Activated CD4-positive, alpha-beta T cell treated with anti-CD3 and anti-CD28 coated beads for 36 hours (primary cell): ENCODE results near the gene STAT1. TPM values are rescaled to one million over a fixed set of nuclear protein-coding genes. Genes with fewer than 3 reads are reported as not detected.

Experiments
- ATAC-seq: fragments of 200-7000 bp; cut with Tn5 transposase; one replicate; pipeline ENCODE4 v1.10.0; 2021; ENCODE audit warnings: mild to moderate bottlenecking, moderate library complexity
- CTCF ChIA-PET: fragments of 350-600 bp; sonication (Branson Sonifier 250); formaldehyde crosslinking; loops from one replicate; lab custom pipeline; 2021; ENCODE audit warnings: antibody characterized with exemption; lab: Charles Lee
- POLR2A ChIA-PET: fragments of 350-600 bp; sonication (Branson Sonifier 250); formaldehyde crosslinking; loops from one replicate; lab custom pipeline; 2021; ENCODE audit warnings: antibody characterized with exemption, inconsistent platforms; lab: Charles Lee
- DNase-seq: peaks from one replicate; pipeline ENCODE4 v3.0.0-alpha.2; 2020
- H3K27ac Mint-ChIP-seq: one replicate; pipeline ENCODE4 v1.8.0; 2021; ENCODE audit warnings: mixed read lengths
- H3K27me3 Mint-ChIP-seq: one replicate; pipeline ENCODE4 v1.8.0; 2021; ENCODE audit warnings: mixed read lengths
- H3K36me3 Mint-ChIP-seq: one replicate; pipeline ENCODE4 v1.8.0; 2021; ENCODE audit warnings: low read depth, mixed read lengths
- H3K4me1 Mint-ChIP-seq: one replicate; pipeline ENCODE4 v1.8.0; 2021; ENCODE audit warnings: mixed read lengths
- H3K4me3 Mint-ChIP-seq: one replicate; pipeline ENCODE4 v1.8.0; 2021; ENCODE audit warnings: mild to moderate bottlenecking, moderate library complexity, mixed read lengths
- H3K9me3 Mint-ChIP-seq: one replicate; pipeline ENCODE4 v1.8.0; 2021; ENCODE audit warnings: low read depth, mixed read lengths
- intact Hi-C, 2 experiments: fragments of 100-400 bp; cut with DNase I in 1 of 2; cut with micrococcal nuclease in 1 of 2; formaldehyde crosslinking; loops; one replicate each; pipeline versions ENCODE4 v1.14.2 to v1.15.1; 2022 to 2024; cut with DNase I, micrococcal nuclease
- total RNA-seq, 2 experiments: library from RNA; stranded (reverse); gene quantifications; one replicate each; pipeline ENCODE4 v1.2.3, GENCODE V29; 2021

The STAT1 gene
- total RNA-seq, 2 experiments from 2014 or later: 317 to 343 TPM

DNA sequence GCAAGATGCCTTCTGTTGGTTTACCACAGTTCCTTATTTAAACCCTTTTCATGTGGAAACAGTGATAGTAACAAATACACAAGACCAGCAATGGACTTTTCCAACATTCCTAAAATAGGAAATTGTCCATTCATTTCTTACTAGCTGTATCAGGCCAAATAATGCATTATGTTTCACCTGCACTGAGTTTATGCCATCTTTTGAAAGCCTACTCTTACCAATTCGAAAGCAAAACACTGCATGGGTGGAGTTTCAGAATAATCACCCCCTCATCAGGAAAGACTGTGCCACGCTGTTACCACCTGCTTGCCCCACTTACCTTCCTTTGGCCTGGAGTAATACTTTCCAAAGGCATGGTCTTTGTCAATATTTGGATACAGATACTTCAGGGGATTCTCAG lies 37.5 kb downstream of the STAT1 start:
- ChIA-PET POLR2A (no interaction called here), CTCF (interaction anchor here (2.0 kb wide), 1 partner anchor 11 kb away, joined by 6 read pairs; no protein-coding TSS in a partner anchor)
- Mint-ChIP-seq H3K4me1 (peaks cover 45% of the 10 kb centered on the region), H3K4me3 (no peak overlapping the region), H3K36me3 (peaks cover 87% of the 10 kb centered on the region), H3K9me3 (no peaks in the 10 kb centered on the region), H3K27me3 (no peaks in the 10 kb centered on the region), H3K27ac (peak overlapping the region; percentile 65)
- intact Hi-C loops: loop anchor here in 1 of 2 experiments (2.0 kb wide), 1 partner anchor 16 kb away; no protein-coding TSS in a partner anchor
- DNase-seq: no peak
- ATAC-seq: no peak

DNA sequence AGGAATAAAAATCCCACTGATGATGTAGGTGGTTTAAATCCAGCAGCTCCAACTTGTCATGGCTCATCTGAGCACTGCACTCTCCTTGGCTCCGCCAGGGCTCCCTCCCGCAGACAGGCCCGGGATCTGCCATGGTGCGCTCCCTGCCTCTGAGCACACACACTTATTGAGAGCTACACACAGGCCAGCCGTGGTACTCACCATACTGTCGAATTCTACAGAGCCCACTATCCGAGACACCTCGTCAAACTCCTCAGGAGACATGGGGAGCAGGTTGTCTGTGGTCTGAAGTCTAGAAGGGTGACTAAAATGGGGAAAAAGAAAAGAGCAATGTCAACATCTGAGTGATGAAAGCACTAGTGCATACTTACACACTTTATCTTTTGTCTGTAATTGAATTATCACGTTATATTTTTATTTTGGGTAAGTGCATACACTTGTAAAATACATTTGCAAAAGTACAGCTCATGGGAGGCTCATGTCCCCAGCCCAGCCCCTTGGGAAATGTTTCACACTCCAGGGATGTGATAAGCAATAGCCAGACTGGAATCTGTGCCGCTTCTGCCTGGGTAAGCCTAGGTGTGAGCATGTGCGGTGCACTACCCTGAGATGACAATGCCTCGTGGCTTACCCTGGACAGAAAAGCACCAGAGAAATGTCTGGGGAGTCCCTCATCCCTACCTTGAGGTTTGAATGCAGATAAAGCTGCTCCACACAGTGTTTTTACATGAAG lies 39.2 kb downstream of the STAT1 start:
- intact Hi-C loops: loop anchor here in 1 of 2 experiments (2.0 kb wide), 1 partner anchor 26 kb away; no protein-coding TSS in a partner anchor
- ATAC-seq (no peak), DNase-seq (no peak)
- H3K4me3 Mint-ChIP-seq: no peak overlapping the region
- no peaks in the 10 kb centered on the region for H3K9me3 Mint-ChIP-seq
- H3K27ac Mint-ChIP-seq: peak overlapping the region; percentile 52
- H3K27me3 Mint-ChIP-seq: no peaks in the 10 kb centered on the region
- CTCF ChIA-PET: interaction anchor here (1.9 to 2.0 kb wide), 2 partner anchors 9 to 13 kb away, joined by 5 to 6 read pairs; no protein-coding TSS in a partner anchor
- H3K4me1 Mint-ChIP-seq: peaks cover 33% of the 10 kb centered on the region
- H3K36me3 Mint-ChIP-seq: peaks cover 86% of the 10 kb centered on the region
- POLR2A ChIA-PET: no interaction called here

DNA sequence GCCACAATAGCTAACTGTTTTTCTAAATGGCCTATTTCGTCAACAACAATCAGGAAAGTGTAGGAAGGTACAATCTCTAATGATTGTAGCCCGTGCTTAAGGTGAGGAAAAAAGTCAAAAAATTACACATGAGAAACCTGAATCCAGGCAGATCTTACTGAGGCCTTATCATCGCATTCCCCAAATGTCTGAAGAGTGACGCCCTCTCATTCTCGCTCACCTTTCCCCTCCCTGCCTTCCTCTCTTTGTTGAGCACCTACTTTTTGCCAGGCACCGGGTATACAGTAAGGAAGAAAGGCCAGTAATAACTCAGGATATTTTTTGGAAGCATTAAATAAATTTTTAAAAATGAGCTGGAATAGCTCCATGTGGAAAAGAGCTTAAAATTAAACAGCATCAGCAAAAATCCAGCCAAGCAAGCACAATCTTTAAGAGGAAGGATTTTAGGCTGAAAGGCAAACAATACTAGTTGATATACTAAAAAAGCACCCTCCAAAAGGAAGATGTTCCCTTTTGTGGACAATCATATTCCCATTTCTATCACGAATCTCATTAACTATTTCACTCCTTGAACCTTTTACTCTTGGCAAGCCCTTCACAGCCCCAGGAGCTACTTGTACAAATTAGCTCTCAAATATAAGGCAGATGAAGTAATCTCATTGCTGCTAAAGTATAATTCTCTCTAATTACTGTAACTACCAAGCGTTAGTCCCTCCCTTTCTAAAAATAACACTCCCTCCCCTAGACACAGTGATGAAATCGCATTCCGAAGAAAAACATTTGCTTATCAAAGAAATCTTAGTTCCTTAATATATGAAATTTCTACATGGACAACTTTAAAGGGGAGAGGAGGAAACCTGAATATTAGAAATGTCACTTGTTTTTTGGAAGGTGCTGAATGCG lies 40.0 kb downstream of the STAT1 start:
- CTCF ChIA-PET: interaction anchor here (0.7 to 1.9 kb wide), 3 partner anchors 10 to 61 kb away, joined by 3 to 5 read pairs (median 3); no protein-coding TSS in a partner anchor
- Mint-ChIP-seq H3K9me3 (no peaks in the 10 kb centered on the region), H3K4me1 (peaks cover 33% of the 10 kb centered on the region), H3K4me3 (no peak overlapping the region), H3K27me3 (no peaks in the 10 kb centered on the region), H3K27ac (peak overlapping the region; percentile 64), H3K36me3 (peaks cover 86% of the 10 kb centered on the region)
- intact Hi-C loops: loop anchor here in 1 of 2 experiments (2.0 kb wide), 1 partner anchor 27 kb away; no protein-coding TSS in a partner anchor
- no peak for ATAC-seq
- no peak for DNase-seq
- POLR2A ChIA-PET: interaction anchor here (0.6 to 0.7 kb wide), 2 partner anchors 33 to 203 kb away, joined by 3 read pairs; no protein-coding TSS in a partner anchor

DNA sequence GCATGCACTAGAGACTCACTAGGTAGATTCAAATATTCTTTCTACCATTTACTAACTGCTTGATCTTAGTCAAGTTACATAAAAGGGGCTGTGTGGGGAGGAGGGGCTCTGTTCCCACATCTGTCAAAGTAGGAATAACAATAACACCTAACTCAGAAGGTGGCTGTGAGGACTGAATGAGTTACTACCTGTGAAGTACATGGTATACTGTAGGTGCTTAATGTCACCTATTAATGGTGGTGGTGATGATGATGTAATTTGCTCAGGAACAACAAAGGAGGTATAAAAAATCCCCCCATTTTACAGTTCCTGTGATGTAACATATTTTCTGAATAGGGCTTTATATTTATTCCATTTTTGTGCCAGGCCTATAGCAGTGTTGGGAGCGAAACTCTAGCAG lies 40.7 kb downstream of the STAT1 start:
- Mint-ChIP-seq H3K27ac (peak overlapping the region; percentile 64), H3K4me3 (no peak overlapping the region), H3K27me3 (no peaks in the 10 kb centered on the region), H3K4me1 (peaks cover 26% of the 10 kb centered on the region), H3K36me3 (peaks cover 83% of the 10 kb centered on the region), H3K9me3 (no peaks in the 10 kb centered on the region)
- ChIA-PET POLR2A (interaction anchor here (0.6 to 1.2 kb wide), 4 partner anchors 16 to 203 kb away, joined by 3 read pairs; no protein-coding TSS in a partner anchor), CTCF (interaction anchor here (1.2 to 1.9 kb wide), 3 partner anchors 11 to 31 kb away, joined by 3 to 5 read pairs (median 3); no protein-coding TSS in a partner anchor)
- intact Hi-C loops: no loop called here
- DNase-seq (no peak), ATAC-seq (no peak)

DNA sequence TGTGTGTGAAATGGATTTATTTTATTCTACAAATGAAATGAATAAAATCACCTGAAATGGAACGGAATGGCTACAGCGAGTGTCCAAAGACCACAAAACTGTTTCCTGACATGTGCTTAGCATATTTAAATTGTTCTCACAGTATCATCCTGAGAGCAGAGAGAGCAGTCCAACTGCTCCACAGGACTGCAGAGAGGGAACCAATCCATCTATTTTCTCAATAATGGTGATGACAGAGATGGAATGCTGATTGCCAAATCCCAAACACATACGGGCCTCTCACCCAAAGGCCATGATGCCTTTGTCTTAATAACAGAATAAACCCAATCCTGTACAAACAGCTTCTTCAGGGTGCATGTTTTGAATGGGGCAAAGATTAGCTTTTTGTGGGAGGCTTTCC lies 41.1 kb downstream of the STAT1 start:
- no peaks in the 10 kb centered on the region for H3K27me3 Mint-ChIP-seq

DNA sequence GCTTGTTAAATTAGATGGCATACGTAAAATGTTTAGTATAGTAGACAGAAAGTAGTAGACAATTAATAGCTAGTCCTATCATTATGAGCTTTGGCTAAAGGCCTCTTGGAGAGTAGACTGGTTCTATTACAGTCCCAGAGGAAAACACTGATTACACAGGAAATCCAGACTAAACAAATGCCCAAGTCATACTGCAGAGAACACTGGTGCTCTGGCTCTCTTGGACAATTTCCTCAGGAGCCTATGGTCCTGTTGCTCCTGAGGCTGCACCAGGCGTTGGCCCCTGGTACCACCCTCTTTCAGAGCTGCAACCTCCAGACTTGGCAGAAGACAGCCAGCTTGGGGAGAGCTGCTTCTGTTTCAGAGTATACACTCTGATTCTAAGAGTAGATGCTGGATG lies 41.8 kb downstream of the STAT1 start:
- ATAC-seq: no peak
- CTCF ChIA-PET: interaction anchor here (1.2 kb wide), 1 partner anchor 33 kb away, joined by 3 read pairs; no protein-coding TSS in a partner anchor
- POLR2A ChIA-PET: interaction anchor here (1.2 kb wide), 1 partner anchor 17 kb away, joined by 3 read pairs; no protein-coding TSS in a partner anchor
- no peak for DNase-seq
- Mint-ChIP-seq H3K27me3 (no peaks in the 10 kb centered on the region), H3K36me3 (peaks cover 82% of the 10 kb centered on the region), H3K9me3 (no peaks in the 10 kb centered on the region), H3K4me1 (peaks cover 17% of the 10 kb centered on the region), H3K4me3 (no peak overlapping the region), H3K27ac (no peak overlapping the region)
- intact Hi-C loops: no loop called here

More for the DNA sequence above, 41.1 kb downstream of the STAT1 start:
- intact Hi-C loops: no loop called here
- no peak for ATAC-seq
- peaks cover 22% of the 10 kb centered on the region for H3K4me1 Mint-ChIP-seq
- H3K4me3 Mint-ChIP-seq: no peak overlapping the region
- CTCF ChIA-PET: interaction anchor here (1.2 to 1.3 kb wide), 2 partner anchors 27 to 32 kb away, joined by 3 read pairs; no protein-coding TSS in a partner anchor
- H3K36me3 Mint-ChIP-seq: peaks cover 83% of the 10 kb centered on the region
- no peak for DNase-seq
- no peaks in the 10 kb centered on the region for H3K9me3 Mint-ChIP-seq
- H3K27ac Mint-ChIP-seq: no peak overlapping the region
- POLR2A ChIA-PET: interaction anchor here (0.6 to 1.2 kb wide), 2 partner anchors 17 to 25 kb away, joined by 3 read pairs; no protein-coding TSS in a partner anchor

DNA sequence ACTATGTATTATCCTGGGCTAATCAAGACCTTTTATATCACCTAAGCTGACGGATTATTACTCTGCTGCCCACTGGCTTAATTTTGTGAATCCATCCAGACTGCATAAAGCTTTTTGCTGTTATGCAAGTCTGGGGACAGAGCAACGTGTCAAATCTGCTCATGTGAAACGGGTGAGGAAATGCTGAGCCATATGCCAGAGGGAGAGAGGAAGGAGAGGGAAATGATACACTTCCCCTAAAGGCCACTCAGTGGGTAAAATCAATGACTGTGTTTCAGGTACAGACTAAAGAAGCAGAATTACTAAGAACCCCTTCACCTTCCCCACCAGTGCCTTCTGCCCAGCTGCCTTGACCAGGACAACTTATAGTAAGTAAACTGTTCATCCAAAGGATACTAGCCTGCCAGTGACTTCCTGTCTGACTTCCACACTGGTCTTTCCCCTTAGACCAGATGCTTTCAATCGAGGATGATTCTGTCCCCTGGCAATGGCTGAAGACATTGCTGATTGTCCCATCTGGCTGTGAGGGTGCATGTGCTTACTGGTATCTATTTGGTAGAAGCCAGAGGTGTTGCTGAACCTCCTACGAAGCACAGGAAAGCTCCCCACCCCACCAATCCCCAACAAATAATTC lies 43.0 kb downstream of the STAT1 start:
- peak; percentile 10 for ATAC-seq
- H3K27me3 Mint-ChIP-seq: no peaks in the 10 kb centered on the region
- ChIA-PET POLR2A (interaction anchor here (0.6 to 0.7 kb wide), 2 partner anchors 86 to 403 kb away, joined by 3 to 4 read pairs; no protein-coding TSS in a partner anchor), CTCF (interaction anchor here (1.4 kb wide), 1 partner anchor 23 kb away, joined by 3 read pairs; no protein-coding TSS in a partner anchor)
- peaks cover 79% of the 10 kb centered on the region for H3K36me3 Mint-ChIP-seq
- peaks cover 12% of the 10 kb centered on the region for H3K4me1 Mint-ChIP-seq
- intact Hi-C loops: no loop called here
- no peak overlapping the region for H3K4me3 Mint-ChIP-seq
- no peak for DNase-seq
- H3K27ac Mint-ChIP-seq: no peak overlapping the region
- no peaks in the 10 kb centered on the region for H3K9me3 Mint-ChIP-seq

DNA sequence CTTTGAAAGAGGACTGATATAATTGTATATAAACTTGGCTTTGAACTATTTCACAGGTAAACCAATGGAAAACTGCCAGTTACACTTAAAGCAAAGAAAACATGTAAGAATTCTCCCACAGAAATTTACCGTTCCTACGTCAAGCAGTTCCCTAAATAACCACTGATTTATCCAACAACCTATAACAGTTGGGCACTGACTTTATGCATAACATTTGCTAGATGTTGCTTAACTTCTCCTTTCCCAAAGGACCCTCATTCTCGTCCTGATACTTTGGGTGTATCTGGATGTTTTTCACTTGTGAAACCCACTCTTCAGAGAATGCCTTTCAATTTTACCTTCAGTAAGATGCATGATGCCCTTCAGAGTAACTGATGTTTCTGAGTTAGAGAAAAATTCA lies 43.8 kb downstream of the STAT1 start:
- ATAC-seq (no peak), DNase-seq (no peak)
- H3K9me3 Mint-ChIP-seq: no peaks in the 10 kb centered on the region
- H3K36me3 Mint-ChIP-seq: peaks cover 76% of the 10 kb centered on the region
- intact Hi-C loops: no loop called here
- CTCF ChIA-PET: interaction anchor here (1.4 kb wide), 1 partner anchor 24 kb away, joined by 3 read pairs; no protein-coding TSS in a partner anchor
- H3K4me3 Mint-ChIP-seq: no peak overlapping the region
- peak overlapping the region; percentile 52 for H3K27ac Mint-ChIP-seq
- H3K27me3 Mint-ChIP-seq: no peaks in the 10 kb centered on the region
- POLR2A ChIA-PET: no interaction called here
- peaks cover 15% of the 10 kb centered on the region for H3K4me1 Mint-ChIP-seq

DNA sequence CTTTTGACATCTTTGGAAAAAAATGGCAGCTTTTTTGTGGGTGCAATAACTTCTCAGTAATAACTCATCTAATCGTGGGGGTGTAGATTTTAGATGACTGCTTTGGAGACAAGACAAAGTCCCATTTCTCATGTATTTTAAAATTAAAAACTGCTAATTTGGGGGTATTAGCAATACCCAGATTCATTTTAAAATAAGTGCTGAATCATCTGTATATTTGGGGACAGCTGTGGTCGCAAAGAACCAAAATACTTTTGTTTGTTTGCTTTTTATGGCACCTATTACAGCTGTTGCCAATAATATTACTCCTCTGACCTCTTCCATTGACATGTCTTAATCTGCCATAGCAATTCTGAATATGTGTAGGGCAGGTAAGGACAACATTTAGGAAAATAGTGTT lies 45.4 kb downstream of the STAT1 start:
- DNase-seq (no peak), ATAC-seq (no peak)
- peaks cover 26% of the 10 kb centered on the region for H3K4me1 Mint-ChIP-seq
- H3K27ac Mint-ChIP-seq: peak overlapping the region; percentile 42
- intact Hi-C loops: loop anchor here in 1 of 2 experiments (2.0 kb wide), 1 partner anchor 44 kb away; no protein-coding TSS in a partner anchor
- H3K4me3 Mint-ChIP-seq: no peak overlapping the region
- ChIA-PET POLR2A (no interaction called here), CTCF (interaction anchor here (0.6 to 1.9 kb wide), 4 partner anchors 14 to 563 kb away, joined by 3 to 4 read pairs (median 4); no protein-coding TSS in a partner anchor)
- H3K36me3 Mint-ChIP-seq: peaks cover 73% of the 10 kb centered on the region
- no peaks in the 10 kb centered on the region for H3K9me3 Mint-ChIP-seq
- no peaks in the 10 kb centered on the region for H3K27me3 Mint-ChIP-seq

DNA sequence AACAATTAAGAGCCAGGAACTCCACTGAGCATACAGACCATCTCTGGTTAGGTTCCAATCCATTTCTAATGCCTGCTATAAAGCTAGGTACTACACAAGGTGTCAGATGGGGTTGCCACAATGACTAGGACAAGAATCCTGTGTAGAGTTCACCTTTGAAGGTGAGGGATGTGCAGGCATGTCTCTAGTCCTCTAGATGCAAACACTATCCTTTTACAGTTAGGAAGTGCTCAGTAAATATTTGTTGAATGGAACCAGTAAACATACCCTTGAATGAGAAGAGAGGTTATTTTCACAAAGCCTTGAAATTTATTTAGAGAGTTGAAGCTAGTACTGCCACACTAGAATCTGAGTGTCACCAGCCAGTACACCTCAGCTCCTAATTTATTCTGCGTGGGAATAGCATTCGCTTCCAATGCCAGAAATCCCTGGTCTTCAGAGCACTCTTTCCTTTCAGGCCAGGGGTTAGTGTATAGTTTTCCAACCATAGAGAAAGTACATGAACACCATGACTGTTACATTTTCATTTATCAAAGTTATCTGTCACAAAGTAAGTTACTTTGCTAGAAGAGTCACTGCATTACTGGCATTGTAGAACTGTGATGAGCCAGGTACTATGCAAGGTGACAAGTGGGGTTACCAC lies 48.3 kb downstream of the STAT1 start:
- Mint-ChIP-seq H3K27me3 (no peaks in the 10 kb centered on the region), H3K9me3 (no peaks in the 10 kb centered on the region), H3K4me3 (no peak overlapping the region), H3K27ac (peak overlapping the region; percentile 31), H3K36me3 (peaks cover 74% of the 10 kb centered on the region), H3K4me1 (peaks cover 26% of the 10 kb centered on the region)
- POLR2A ChIA-PET: no interaction called here
- DNase-seq (no peak), ATAC-seq (no peak)
- intact Hi-C loops: loop anchor here in 1 of 2 experiments (2.0 kb wide), 1 partner anchor 13 kb away; no protein-coding TSS in a partner anchor
- CTCF ChIA-PET: interaction anchor here (0.5 to 1.0 kb wide), 5 partner anchors 16 to 182 kb away, joined by 3 to 4 read pairs (median 3); partner anchors contain the start of gene GLS
